MM.1S (cell line): Measurements from ENCODE around the gene TACO1.

Source experiments
- EZH2 ChIP-seq: fragments of 300-600 bp; sonication (generic); optimal IDR thresholded peaks from 2 replicates; pipeline ENCODE3; 2017; ENCODE audit warnings: low read depth, mild to moderate bottlenecking, antibody characterized with exemption, low read length, mixed read lengths
- TF ChIP-seq, protein P1 (sequence below): fragments of 300-600 bp; sonication (generic); IDR thresholded peaks from 2 replicates; pipeline ENCODE4 v1.5.1; 2016; ENCODE audit warnings: antibody characterized with exemption, low read length, mixed read lengths

- no peak for TF ChIP-seq EZH2
- TF ChIP-seq, protein P1, sequence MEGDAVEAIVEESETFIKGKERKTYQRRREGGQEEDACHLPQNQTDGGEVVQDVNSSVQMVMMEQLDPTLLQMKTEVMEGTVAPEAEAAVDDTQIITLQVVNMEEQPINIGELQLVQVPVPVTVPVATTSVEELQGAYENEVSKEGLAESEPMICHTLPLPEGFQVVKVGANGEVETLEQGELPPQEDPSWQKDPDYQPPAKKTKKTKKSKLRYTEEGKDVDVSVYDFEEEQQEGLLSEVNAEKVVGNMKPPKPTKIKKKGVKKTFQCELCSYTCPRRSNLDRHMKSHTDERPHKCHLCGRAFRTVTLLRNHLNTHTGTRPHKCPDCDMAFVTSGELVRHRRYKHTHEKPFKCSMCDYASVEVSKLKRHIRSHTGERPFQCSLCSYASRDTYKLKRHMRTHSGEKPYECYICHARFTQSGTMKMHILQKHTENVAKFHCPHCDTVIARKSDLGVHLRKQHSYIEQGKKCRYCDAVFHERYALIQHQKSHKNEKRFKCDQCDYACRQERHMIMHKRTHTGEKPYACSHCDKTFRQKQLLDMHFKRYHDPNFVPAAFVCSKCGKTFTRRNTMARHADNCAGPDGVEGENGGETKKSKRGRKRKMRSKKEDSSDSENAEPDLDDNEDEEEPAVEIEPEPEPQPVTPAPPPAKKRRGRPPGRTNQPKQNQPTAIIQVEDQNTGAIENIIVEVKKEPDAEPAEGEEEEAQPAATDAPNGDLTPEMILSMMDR = no peak
Observed at GRCh38 chr17:63613663-63614062, 13.0 kb downstream of the TACO1 start.
